Measurements from ENCODE around the gene MYPN.
"Not testable (repeated sequence)": the region's sequence is repeated elsewhere in the genome, so short reads cannot be mapped to it uniquely, and the experiment has no call there.

The MYPN gene

DNA sequence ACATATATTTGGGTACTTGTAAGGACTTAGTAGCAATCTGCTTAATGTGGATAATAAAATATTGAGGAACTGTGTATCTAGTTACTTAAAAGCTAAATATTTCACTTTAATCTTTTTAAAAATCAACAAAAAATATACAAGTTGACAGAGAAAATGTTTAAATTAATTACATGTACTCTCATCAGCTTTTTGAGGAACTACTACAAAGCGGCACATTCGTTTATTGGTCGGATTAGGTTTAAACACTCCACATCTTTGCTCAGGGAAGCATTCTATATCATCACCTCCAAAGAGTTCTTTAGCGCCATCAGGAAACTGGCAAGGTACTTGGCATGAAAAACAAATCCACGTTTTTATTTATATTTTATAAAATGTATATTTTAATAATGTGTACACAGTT, 121.0 kb downstream of the MYPN start:
- no peak for DNase-seq

DNA sequence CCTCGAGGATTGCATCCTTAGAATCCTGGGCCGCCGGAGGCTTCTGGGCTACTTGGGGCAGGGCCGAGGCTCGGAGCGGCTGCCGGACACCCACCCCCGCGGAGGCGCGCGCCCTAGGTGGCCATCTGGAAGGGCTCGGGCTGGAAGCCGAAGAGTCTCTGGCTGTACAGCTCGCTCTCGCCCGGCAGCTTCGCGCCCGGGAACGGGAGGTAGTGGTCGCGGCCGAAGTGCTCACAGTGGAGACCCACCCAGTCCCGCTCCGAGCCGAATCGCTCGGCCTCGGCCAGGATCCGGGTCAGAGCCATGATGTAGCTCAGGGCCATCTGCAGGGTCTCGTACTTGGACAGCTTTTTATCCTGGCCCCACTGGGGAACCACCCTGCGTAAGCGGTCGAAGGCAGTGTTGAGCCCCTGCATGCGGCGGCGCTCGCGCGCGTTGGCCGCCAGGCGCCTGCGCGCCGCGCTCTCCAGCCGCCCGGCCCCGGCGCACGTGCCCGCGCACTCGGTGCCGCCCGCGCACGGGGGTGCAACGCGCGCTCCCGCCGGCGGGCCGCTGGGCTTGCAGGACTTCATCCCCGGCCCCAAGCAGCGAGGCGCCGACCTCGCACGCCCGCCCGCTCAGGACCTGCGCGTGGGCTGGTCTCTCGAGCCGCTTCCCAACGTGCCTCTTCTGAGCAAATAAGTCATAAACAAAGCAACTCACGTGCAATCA, 122.0 kb downstream of the MYPN start:
- peak in 53 of 56 donors; percentile 12 to 85 (median 65) for DNase-seq

DNA sequence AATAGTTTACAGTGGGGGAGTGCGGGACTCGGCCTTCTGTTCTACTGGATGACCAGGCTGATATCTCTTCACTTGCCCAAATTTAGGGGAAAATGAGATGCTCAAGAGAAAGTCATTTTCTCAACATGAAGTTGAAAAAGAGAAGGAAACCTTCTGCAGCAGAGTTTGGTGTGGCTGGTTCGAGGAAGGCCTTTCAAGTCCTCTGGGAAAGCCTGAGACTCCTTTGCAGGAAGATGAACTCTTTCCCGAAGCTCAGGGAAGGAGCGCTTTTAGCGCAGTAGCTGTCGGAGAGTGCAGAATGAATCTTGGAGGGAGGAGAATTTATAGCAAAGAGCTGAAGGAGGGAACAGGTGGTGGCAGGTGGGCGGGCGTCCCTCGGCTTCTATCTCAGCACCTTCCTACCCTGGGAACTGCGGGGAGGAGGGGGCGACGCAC, 122.5 kb downstream of the MYPN start, which contains the start of gene ATOH7:
Gene ATOH7 (minus strand): TSS at position 297 of the 435 bp plus-strand sequence. CDS start 436 bp downstream, outside the sequence.
- DNase-seq = peak in 24 of 56 donors; percentile 6 to 46 (median 28)

DNA sequence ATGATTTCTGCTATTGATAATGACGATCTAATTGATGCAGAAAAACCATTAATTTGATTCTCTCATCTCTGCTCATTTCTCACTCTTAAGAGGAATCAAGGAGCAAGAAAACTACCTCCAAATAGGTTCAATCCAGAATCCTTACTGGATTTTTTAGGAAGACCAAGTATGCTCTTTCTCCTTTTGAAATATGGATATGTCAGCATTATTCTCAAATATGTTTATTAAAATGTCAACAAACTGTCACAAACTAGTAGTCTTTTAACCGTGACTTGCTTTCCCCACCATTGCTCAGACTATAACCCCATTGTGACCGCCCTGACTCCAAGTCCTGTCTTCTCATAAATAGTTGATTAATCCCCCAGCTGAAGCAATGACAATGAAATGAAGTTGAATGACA, 123.8 kb downstream of the MYPN start:
- no peak for DNase-seq

DNA sequence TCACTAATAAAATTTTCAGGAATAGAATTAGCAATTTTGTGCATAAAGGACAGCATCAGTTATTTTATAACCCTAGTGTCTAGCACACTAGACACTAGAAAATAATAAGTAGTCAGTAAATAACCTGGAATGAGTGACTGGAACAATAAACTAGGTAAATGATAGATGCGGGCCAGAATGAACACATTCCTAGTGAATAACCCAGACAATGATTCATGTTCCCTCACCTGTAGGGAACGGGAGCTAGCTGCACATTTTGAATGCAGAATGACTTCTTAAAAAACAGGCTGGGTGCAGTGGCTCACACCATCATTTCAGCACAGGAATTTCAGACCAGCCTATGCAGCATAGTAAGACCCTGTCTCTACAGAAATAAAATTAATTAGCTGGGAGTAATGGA, 125.8 kb downstream of the MYPN start:
- DNase-seq = no peak

DNA sequence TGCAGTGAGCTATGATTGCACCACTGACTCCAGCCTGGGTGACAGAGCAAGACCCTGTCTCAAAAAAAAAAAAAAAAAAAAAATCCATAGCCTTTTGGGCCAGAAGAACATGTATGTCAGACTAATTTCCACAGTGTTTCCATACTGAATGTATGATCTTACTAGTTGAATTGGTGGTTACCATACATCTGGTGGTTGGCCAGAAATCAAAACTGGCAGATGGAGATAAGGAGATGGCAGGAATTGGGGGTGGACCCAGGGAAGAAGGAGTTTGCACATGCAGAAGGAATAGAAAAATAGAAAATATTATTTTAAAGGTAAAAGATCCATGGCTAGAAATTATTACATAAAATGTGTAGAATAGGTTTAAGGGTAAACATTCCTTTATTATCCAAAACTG, 126.3 kb downstream of the MYPN start:
- peak in 4 of 56 donors; percentile 1 to 9 (median 4) for DNase-seq

DNA sequence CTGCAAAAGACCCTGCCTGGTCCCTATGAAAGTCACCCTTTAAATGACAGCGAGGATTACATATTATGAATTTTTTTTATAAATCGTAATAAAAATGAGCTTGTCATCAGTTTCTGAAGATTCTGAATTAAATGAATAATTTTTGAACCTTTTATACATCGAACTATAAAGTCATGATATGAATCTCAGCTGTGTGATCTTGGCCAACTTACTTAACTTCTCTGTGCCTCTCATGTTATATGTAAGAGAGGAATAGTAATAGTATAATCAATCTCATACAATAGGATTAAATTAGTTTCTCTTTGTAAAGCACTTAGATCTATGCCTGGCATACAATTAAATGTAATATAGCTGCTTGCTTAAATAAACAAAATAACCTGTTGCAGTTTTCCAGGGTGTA, 127.9 kb downstream of the MYPN start:
- DNase-seq = no peak

DNA sequence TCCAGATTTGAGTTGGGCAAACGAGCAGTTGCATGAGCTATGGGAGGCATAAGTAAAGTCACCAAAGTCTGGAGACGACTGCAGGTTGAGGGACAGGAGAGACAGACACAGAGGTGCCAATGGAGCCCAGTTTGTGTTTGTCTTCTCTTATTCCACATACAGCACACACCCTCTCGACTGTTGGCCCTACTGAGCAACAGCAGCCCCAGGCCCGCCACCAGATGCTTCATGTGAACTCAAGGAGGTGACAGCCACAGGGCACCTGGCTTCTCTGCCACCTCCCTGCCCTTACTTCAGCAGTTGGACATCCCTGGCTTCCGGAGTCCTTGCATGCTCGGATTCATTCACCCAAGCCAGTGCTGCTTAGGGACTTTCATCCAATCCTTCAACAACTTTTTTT, 129.1 kb downstream of the MYPN start:
- DNase-seq = no peak

DNA sequence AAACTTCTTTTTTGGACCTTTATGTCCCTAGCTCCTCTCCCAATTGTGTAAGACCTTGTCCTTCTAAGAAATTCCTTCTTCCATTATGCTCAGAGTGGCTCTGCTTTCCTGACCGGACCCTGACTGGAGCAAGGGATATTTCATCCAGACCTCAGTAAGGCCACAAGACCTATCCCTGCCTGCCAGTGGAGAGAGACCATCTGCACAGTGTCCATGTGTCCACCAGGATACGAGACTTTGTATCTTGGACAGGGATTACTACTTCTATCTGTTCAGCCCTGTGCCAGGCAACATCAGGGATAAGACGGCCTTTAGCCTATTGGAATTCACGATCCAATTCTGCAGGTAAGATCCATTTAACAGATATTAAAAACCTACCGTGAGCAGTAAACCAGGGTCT, 129.8 kb downstream of the MYPN start:
- no peak for DNase-seq

DNA sequence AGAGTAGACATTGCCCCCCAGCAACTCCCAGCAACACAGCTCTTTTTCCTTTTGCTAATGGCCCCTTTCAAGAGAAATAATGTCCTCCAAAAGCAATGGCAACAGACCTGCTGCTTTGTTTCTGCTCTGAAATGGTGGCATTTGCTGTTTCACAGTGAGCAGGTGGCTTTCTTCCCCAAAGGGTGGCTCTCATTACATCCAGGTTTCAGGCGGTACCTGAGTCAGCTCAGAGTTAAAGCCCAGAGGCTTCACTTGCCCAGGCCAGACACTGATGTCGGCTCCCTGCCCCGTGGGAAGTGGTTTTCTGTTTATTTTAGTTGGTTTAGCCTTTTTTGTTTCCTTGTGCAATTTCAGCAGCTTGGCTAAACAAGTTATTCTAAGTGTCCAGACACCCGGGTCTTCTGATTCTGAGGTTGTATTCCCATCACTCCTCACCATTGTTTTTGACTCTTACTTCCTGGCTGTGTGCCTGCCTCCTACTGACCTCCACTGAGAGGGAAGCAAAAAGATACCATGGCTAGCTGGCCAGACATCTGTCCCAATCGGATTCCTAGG, 130.4 kb downstream of the MYPN start:
- no peak for DNase-seq

DNA sequence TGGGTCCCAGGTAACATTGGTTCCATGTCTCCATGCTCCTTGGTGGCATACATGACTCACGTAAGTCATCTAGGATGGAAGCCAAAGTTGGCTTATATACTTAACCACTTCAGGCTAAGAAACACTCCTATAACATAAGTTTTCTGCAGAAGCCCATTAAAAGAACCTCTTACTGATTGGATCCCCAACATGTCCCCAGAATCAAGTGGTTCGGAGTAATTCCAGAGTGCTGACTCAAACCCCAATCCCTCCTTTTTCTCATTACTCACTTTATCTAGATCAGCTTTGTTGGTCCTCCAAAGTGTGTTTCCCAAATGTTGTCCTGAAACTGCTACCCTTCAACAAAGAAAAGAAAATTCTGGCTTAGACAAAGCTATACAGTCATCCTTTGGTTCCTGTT, 132.8 kb downstream of the MYPN start:
- no peak for DNase-seq

DNA sequence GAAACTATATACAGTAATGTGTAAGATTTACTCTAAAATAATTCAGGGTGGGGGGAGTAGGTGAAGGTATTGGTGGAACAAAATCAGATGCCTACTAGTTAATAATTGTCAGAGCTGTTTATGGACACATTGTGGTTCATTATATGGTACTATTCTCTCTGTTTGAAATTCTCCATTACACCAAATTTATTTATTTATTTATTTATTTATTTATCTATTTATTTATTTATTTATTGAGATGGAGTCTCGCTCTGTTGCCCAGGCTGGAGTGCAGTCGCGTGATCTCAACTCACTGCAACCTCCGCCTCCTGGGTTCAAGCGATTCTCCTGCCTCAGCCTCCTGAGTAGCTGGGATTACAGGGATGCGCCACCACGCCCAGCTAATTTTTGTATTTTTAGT, 137.1 kb downstream of the MYPN start:
- DNase-seq = not testable (repeated sequence)

DNA sequence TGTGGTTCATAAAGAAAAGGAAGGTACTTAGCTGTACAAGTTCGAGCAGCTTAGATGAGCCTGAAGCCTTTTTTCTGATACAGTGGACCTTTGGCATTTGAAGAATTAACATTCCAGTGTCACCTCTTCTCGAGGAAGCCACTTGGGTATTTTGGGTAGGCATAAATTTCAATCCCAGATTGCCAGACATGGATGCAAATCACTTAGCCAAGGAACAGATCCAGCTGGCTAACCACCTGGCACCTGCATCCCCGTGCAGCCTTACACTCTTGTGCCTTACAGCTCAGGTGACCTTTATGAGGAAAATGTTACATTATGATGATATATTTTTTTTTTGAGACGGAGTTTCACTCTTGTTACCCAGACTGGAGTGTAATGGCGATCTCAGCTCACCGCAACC, 138.6 kb downstream of the MYPN start:
- no peak for DNase-seq

DNA sequence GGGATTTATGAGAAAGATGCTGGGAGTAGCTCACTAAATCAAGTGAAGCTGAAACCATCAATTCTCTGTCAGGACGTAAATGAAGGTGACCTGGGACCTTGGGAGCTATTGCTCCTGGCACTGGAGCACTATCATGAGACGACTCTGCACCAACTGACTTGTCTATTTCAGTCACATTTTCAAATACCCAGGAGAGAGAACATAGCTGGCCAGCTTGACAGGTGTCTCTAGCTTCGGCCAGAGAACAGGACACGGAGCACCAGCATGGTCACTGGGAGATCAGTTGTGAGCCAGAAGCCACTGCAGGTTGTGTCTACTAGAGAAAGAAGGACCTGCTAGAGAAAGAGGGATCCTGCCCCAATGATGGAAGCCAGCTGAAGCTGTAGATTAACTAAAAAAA, 140.0 kb downstream of the MYPN start:
- no peak for DNase-seq

DNA sequence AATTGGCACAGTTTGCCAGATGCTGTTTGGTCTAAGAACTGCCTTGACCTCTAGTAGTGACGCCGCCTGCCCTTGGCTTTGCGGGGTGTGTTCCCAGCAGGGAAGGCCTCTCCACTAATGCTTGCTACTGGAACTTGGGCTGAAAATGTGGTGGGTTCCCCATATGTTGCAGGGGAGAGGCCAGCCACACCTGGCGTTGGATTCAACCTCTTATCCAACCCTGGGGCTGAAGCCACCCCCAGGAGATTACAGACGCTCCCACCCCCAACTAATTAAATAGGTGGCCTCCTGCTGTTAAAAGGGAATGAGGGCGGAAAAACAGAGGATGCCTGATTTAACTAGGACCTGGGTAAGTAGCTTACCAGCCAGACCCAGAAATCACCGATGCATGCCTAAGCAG, 141.9 kb downstream of the MYPN start:
- no peak for DNase-seq

DNA sequence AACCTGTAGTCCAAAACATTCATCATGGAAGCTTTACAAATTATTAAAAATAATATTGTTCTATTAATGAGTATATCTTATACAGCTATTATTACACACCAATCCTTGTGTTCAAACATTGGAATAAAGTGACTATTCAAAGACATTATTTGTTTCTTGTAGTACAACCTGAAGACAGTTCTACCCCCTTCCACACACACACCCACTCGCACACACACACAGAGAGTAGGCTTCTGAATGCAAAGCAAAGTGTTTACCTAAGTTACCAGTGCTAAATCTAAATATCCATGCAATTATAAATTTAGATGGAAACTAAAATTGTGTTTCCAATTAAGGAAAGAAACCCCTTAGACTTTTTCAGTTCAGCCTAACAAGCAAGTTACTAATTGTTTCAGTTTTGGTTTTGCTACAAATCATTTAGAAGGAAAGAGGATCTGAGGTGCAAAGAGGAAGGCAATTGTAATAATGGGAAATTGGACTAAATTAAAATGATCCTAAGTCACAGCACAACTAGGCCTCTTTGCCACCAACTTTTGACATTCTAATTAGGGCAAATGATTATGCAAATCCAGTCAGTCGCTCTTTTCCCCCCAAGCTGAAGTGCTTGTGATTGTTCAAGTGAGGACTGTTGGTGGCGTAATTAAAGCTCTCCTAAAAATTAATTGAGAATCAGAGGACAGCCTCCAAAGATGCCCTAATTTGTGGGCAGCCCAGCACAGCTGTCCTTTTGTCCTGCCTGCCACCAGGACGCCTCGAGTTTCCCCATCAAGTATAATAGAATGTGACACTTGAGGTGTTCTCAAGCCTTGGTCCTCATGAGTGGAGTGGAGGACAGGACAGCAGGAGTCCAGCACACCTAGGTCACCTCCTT, 142.6 kb downstream of the MYPN start:
- DNase-seq = no peak

DNA sequence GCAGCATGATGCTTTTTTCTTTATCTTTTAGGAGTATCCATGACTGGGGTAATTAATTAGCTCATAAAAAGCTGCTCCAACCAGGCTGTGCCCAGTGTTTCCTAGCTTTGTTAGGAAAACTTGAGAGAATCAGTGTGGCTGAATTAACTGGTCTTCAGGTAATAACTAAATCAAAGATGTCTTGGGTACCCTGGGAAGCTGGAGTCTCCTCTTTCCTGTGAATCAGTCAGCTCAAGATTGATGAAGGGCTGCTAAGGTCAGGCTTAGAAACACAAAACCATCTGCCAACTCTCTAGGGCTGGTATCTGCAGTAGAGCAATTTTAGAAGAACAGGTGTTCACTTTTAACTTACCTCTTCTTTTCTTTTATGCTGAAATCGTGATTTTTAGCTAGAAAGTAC, 144.1 kb downstream of the MYPN start:
- DNase-seq = no peak

DNA sequence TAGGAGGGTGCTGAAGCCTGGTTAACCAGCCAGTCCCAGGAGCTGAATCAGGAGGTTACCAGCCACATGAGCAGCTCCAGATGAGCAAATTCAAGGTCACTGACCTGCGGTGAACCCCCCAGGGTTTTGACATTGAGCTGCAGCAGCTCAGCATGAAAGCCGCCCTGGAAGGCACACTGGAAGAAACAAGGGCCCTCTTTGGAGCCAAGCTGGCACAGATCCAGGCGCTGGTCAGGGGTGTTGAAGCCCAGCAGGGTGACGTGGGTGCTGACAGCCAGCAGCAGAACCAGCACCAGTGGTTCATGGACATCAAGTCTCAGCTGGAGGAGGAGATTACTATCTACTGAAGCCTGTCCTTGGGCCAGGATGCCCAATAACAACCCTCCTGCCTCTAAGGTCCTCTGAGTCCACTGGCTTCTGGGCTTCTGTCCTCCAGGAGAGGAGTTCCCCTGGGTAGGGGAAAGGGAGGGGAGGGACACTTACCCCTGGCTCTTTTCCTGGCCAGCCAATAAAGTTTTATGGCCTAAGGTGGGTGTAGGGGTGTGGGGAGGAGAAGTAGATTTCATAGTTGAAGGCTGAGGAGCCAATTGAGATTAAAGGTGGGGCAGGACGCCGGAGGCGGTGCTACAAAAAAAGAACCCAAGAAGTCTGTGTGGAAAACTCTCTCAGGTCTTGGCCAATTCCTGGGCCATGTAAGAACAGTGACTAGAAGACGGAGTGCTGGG, 152.0 kb downstream of the MYPN start:
- DNase-seq = peak in 29 of 56 donors; percentile 0 to 66 (median 17)

Measured in amygdala (tissue), 56 donors.